GM20000 (cell line): ENCODE data around the gene ATCAY.

Experiments
- DNase-seq: peaks from one replicate; pipeline ENCODE4 v3.0.0; 2012; ENCODE audit warnings: low spot score
- CTCF ChIP-seq: IDR thresholded peaks from 2 replicates; pipeline ENCODE4 v1.5.1; 2012; ENCODE audit warnings: mild to moderate bottlenecking, control low read depth; ENCODE audit errors: extremely low read depth, missing control alignments

Gene ATCAY

GRCh38 chr19:3880471-3881271 is at the start of gene ATCAY:
Gene ATCAY (plus strand): TSS chr19:3880685. CDS start chr19:3885768, 5,083 bp downstream.
- TF ChIP-seq CTCF: no peak

GRCh38 chr19:3831601-3832000 is 48.9 kb upstream of the ATCAY start:
- no peak for TF ChIP-seq CTCF
- no peak for DNase-seq

More at GRCh38 chr19:3880471-3881271, at the start of gene ATCAY:
- DNase-seq: no peak

- no peak for DNase-seq
- no peak for TF ChIP-seq CTCF
Measured at GRCh38 chr19:3832001-3832400, 48.5 kb upstream of the ATCAY start.

GRCh38 chr19:3833578-3834348 is 46.7 kb upstream of the ATCAY start:
- DNase-seq: no peak
- TF ChIP-seq CTCF: no peak

- no peak for DNase-seq
- TF ChIP-seq CTCF: no peak
Measured at GRCh38 chr19:3834349-3835054, 46.0 kb upstream of the ATCAY start.

GRCh38 chr19:3835055-3835435 is 45.4 kb upstream of the ATCAY start:
- DNase-seq: no peak
- no peak for TF ChIP-seq CTCF
